GM19240 (cell line): ENCODE measurements around the gene SPATS2.
"Not testable (repeated sequence)": the region's sequence is repeated elsewhere in the genome, so short reads cannot be mapped to it uniquely, and the experiment has no call there.

ENCODE experiments used
- DNase-seq: peaks from one replicate; pipeline ENCODE4 v3.0.0; 2011; ENCODE audit warnings: low spot score; ENCODE audit not compliant: insufficient read length

Gene SPATS2

DNA sequence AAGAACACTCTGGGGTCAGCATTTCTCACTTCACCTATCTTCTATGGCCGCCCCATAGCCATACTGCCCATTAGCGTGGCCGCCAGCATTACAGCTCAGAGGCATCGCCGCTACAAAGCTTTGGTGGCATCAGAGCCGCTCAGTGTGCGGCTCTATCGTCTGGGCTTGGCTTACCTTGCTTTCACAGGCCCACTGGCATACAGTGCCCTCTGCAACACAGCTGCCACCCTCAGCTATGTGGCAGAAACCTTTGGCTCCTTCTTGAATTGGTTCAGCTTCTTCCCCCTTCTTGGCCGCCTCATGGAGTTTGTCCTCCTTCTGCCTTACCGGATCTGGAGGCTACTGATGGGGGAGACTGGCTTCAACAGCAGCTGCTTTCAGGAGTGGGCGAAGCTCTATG, 18.0 kb upstream of the SPATS2 start:
- no peak for DNase-seq

- no peak for DNase-seq
Measured at GRCh38 chr12:49352351-49352750, 14.9 kb upstream of the SPATS2 start.

- no peak for DNase-seq
Measured at GRCh38 chr12:49355913-49356312, 11.3 kb upstream of the SPATS2 start.

DNA sequence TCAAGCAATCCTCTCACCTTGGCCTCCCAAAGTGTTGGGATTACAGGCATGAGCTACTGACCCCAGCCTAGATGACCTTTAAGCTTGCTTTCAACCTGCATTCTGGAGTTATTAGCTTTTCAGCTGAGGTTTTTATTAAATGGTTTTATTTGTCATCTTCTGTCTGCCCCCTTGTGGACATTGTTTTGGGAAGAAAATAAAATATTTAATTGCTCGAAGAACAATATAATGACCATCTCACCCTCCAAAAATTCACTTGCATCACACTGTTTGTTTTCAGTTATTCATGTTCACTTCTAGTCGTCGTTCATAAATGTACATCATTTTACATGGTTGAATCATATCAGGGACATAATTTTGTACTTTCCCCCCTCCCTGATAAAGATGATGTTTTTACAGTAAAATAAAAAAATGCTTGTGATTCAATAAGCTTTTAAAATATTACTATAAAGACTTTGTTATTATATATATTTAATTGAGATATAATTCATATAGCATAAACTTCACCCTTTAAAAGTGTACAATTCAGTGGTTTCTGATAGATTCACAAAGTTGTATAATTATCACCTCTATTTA, 10.1 kb upstream of the SPATS2 start:
- no peak for DNase-seq

DNA sequence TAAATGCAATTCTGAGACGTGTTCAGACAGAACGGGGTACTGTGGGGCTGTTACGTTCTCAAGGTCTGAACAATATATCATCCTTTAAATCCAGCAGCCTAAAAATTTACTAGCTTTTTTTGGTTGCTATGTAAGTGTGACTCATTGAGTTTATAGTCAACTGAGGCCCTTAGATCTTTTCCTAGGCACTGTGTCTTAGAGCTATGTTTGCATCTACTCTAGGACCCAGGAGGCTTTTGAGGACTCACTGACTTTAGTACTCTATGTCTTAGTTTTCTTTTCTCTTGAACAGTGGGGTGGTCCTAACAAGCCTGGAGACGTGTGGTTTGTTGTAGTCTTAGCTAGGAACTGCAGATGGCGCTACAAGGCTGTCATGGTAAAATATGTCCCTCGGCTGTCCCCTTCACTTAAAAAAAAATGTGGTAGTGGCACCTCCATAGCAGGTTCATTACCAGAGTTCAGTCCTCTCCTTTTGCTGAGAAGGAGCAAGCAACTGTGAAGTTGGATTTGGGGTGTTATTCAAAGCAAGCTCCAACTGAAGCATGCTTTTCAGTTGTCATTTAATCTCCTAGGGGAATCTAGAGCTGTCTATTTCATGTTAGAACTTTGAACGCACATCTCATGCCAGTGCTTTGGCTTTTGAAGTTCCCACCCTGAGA, 8.7 kb upstream of the SPATS2 start:
- no peak for DNase-seq

DNA sequence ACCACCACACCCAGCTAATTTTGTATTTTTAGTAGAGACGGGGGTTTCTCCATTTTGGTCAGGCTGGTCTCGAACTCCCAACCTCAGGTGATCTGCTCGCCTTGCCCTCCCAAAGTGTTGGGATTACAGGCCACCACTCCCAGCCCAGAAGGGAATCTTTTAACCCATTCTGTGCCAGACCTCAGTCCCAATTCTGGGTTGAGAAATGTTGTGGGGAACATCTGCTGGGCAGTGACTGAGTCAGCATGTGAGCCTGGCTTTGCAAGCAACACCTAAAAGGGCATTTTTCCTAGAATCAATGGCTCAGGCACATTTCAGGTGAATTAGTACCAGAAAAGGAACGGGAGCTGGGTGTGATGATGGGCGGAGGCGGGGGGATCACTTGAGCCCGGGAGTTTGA, 7.6 kb upstream of the SPATS2 start:
- DNase-seq: no peak

GRCh38 chr12:49362077-49362476, 5.2 kb upstream of the SPATS2 start:
- no peak for DNase-seq

- no peak for DNase-seq
Measured at GRCh38 chr12:49364989-49365388, 2.3 kb upstream of the SPATS2 start.

GRCh38 chr12:49365542-49365941, 1.7 kb upstream of the SPATS2 start:
- DNase-seq: no peak

GRCh38 chr12:49366096-49366651, 1.1 kb upstream of the SPATS2 start:
- DNase-seq: no peak

- no peak for DNase-seq
Measured at GRCh38 chr12:49366652-49367380, 446 bp upstream of the SPATS2 start.

DNA sequence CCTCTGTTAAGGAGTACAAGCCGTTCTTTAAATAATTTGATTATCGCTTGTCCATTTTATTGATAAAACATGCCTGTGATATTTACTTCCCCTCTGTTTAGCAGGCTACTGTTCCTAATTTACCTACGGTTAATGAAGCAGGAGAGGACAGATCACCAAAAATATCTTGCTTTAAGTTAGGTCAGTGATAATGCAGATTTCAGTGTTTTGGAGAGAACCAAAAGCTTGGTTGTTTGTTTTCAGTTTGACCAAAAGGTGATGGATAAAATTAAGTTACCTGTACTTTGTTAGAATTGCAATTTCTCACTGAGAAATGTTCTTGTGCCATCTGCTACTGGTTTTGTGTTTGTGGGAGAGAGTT, 958 bp downstream of the SPATS2 start:
- DNase-seq: no peak

- peak; percentile 53 for DNase-seq
Measured at GRCh38 chr12:49369411-49370145, 2.3 kb downstream of the SPATS2 start.

GRCh38 chr12:49370539-49370938, 3.3 kb downstream of the SPATS2 start:
- DNase-seq: no peak

DNA sequence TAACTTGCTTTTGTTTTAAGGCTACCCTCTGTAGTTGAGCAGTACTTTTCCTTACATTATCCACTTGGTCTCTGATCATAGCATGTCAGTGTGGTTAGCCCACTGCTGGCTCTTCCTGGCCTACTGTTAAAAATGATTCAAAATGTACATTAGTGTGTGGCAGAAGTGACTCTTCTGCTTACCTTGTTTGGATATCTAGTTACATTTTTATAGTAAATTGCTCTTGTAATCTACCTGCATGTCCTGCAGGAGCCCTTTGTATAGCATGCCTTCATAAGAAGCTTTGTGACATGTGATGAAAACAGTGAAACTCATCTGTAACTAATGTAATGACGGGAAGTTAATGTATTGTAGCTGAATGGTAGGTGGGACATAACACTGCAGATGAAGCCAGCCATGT, 8.1 kb downstream of the SPATS2 start:
- no peak for DNase-seq

DNA sequence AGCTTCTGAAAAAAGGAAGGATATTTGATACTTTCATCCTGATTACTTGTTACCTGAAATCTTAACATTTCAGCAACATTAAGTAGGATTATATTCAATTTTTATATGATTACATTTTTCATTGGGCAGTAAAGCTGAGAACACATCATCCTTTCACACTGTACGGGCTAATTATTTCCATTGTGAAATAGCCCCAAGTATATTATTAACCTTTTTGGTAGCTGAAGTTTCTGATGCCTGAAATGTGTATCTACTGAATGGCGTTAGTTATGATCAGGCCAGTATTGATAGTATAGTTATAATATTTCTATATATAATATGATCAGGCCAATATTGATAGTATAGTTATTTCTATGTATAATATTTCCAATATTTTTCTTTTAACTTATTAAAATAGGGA, 10.1 kb downstream of the SPATS2 start:
- DNase-seq: no peak

GRCh38 chr12:49380184-49380583, 12.9 kb downstream of the SPATS2 start:
- not testable (repeated sequence) for DNase-seq

GRCh38 chr12:49388682-49389386, 21.6 kb downstream of the SPATS2 start:
- no peak for DNase-seq

- DNase-seq: no peak
Measured at GRCh38 chr12:49389387-49389703, 22.1 kb downstream of the SPATS2 start.

DNA sequence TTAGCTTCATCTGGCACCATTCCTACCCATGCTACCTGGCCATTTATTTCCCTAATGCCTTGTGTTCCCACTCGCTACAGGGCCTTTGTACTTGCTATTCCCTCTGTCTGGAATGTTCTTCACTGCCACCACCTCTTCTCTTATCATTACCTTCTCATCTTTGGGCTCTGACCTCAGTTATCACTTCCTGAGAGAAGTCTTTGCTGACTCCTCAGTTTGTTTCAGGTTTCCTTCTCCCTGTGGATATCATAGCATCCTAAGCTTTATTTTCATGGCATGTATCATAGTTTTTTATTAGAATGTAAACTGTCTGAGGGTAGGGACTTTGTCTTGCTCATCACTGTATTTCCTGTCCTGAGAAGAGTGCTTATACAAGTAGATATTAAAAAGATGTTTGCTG, 29.7 kb downstream of the SPATS2 start:
- no peak for DNase-seq

- no peak for DNase-seq
Measured at GRCh38 chr12:49400304-49400703, 33.0 kb downstream of the SPATS2 start.
